Stomach (tissue), 9 donors: ENCODE results near the gene RBMS1. TPM values are rescaled to one million over a fixed set of nuclear protein-coding genes. Genes with fewer than 3 reads are reported as not detected.

Experiments
- DNase-seq, 2 donors: peaks; one replicate each; pipeline versions ENCODE4 v3.0.0 to v3.0.0-alpha.2; 2013 to 2019
- H3K27ac ChIP-seq, 5 donors: fragments of 200-600 bp in 4 of 5; sonication (generic) in 4 of 5; one replicate each; pipeline ENCODE4 v1.5.1; 2013 to 2019; ENCODE audit warnings: mild to moderate bottlenecking in 1 of 5, moderate library complexity in 1 of 5
- H3K27me3 ChIP-seq, 3 donors: fragments of 200-600 bp; sonication (generic); one replicate each; pipeline ENCODE4 v1.5.1; 2017 to 2019; ENCODE audit warnings: mixed run types in 1 of 3
- H3K36me3 ChIP-seq, 4 donors: fragments of 200-600 bp; sonication (generic); 1 replicate in 3 of 4; 2 replicates in 1 of 4; pipeline ENCODE4 v1.5.1; 2016 to 2019
- H3K4me1 ChIP-seq, 4 donors: fragments of 200-600 bp; sonication (generic); one replicate each; pipeline ENCODE4 v1.5.1; 2016 to 2019
- H3K4me3 ChIP-seq, 4 donors: fragments of 200-600 bp; sonication (generic) in 3 of 4; one replicate each; pipeline ENCODE4 v1.5.1; 2016 to 2019; ENCODE audit warnings: mild to moderate bottlenecking in 1 of 4
- H3K9me3 ChIP-seq, 4 donors: fragments of 200-600 bp; sonication (generic); one replicate each; pipeline ENCODE4 v1.5.1; 2016 to 2019
- EP300 ChIP-seq: sonication (generic); formaldehyde crosslinking; IDR thresholded peaks from one replicate; pipeline ENCODE4 v1.6.1; 2017; ENCODE audit warnings: antibody characterized with exemption
- POLR2A ChIP-seq, 4 donors: fragments of 450-650 bp; IDR thresholded peaks; one replicate each; pipeline ENCODE4 v1.6.1; 2016; ENCODE audit warnings: antibody characterized with exemption in 4 of 4, control low read depth in 2 of 4, mild to moderate bottlenecking in 1 of 4, moderate library complexity in 1 of 4
- POLR2AphosphoS5 ChIP-seq, 3 donors: sonication (generic); formaldehyde crosslinking; IDR thresholded peaks; one replicate each; pipeline ENCODE4 v1.6.1; 2016; ENCODE audit warnings: antibody characterized with exemption in 3 of 3
- WGBS, 5 donors: extraction: QIAGEN DNeasy Blood & Tissue Kit in 3 of 5; methylation state at CpG; one replicate each; pipeline versions ENCODE4 v1.1.5 to v1.1.7; 2013 to 2018; 5-methylcytosine and 5-hydroxymethylcytosine counted together
- intact Hi-C: fragments of 100-400 bp; cut with DNase I; formaldehyde crosslinking; loops from one replicate; pipeline ENCODE4 v1.15.1; 2023; ENCODE audit warnings: low total_unique reads
- polyA plus RNA-seq, 3 donors: library from polyadenylated mRNA; stranded (reverse); fragments of 200-250 nt; gene quantifications; one replicate each; pipeline ENCODE4 v1.2.3, GENCODE V29; 2013
- total RNA-seq, 5 donors: library from RNA; depleted of rRNA; stranded (reverse); fragments of >200 nt; gene quantifications; one replicate each; pipeline versions ENCODE4 v1.1.0 to v1.2.3, GENCODE V29; 2014 to 2016
- TF ChIP-seq, protein P1 (sequence below), 7 experiments: fragments of 450-650 bp in 4 of 7; fragments of 200-600 bp in 3 of 7; sonication (generic) in 3 of 7; IDR thresholded peaks; one replicate each; pipeline ENCODE4 v1.5.1; 2016 to 2019; ENCODE audit warnings: antibody characterized with exemption in 7 of 7, control low read depth in 2 of 7, mild to moderate bottlenecking in 1 of 7
- donor health status: healthy with polysubstance abuse.
- donor health status: Bipolar disorder and iron deficiency.
- donor health status: healthy.

Gene RBMS1
- total and polyA plus RNA-seq, 8 donors, result 4.3 to 134 (median 27.8) TPM

DNA sequence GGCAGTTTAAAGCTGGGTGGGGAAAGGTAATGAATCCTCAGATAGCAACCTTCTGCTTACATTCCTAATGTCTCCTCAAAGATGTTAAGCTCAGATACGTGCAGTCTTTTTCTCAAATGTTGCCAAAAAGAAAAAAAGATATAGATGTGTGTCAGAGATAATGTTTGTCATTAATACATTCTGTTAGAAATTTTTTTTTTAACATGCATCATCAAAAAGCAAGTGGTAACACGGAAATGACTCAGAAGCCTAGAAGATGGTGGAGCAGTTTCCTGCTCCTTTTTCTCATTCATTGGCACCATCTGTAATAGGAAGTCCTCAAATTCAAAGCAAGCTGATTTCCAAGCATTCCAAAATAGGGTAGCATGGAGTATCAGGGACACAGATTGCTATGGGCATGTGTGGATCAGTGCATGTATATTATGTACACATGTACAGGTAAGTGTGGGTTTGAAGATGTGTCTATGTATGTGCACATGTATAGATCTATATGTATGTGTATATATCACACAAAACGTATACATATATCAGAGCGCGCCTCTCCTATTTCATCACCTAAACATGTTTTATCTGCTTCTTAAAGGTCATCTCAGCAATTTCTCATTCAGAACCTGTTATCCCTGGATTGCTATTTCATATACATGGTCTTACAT lies 213.7 kb downstream of the RBMS1 start:
- no peaks in the 10 kb centered on the region for H3K27me3 ChIP-seq
- H3K4me3 ChIP-seq, result no peak overlapping the region
- H3K36me3 ChIP-seq, result peaks cover 18 to 81% (median 68%) of the 10 kb centered on the region in 4 donors
- intact Hi-C loops, result no loop called here
- H3K4me1 ChIP-seq, result peaks cover 0 to 39% (median 5%) of the 10 kb centered on the region in 4 donors
- no peak for DNase-seq
- no peaks in the 10 kb centered on the region for H3K9me3 ChIP-seq
- 73 to 83% (median 79%) methylated on average over 5 of the region's 5 CpGs for WGBS, 5 donors
- TF ChIP-seq, protein P1, sequence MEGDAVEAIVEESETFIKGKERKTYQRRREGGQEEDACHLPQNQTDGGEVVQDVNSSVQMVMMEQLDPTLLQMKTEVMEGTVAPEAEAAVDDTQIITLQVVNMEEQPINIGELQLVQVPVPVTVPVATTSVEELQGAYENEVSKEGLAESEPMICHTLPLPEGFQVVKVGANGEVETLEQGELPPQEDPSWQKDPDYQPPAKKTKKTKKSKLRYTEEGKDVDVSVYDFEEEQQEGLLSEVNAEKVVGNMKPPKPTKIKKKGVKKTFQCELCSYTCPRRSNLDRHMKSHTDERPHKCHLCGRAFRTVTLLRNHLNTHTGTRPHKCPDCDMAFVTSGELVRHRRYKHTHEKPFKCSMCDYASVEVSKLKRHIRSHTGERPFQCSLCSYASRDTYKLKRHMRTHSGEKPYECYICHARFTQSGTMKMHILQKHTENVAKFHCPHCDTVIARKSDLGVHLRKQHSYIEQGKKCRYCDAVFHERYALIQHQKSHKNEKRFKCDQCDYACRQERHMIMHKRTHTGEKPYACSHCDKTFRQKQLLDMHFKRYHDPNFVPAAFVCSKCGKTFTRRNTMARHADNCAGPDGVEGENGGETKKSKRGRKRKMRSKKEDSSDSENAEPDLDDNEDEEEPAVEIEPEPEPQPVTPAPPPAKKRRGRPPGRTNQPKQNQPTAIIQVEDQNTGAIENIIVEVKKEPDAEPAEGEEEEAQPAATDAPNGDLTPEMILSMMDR (IDR thresholded peaks at IDR 0.05), result no peak
- TF ChIP-seq POLR2A (IDR thresholded peaks at IDR 0.05) (no peak), POLR2AphosphoS5 (IDR thresholded peaks at IDR 0.05) (no peak), EP300 (no peak)
- H3K27ac ChIP-seq, result peak overlapping the region in 1 of 5 donors; percentile 55

DNA sequence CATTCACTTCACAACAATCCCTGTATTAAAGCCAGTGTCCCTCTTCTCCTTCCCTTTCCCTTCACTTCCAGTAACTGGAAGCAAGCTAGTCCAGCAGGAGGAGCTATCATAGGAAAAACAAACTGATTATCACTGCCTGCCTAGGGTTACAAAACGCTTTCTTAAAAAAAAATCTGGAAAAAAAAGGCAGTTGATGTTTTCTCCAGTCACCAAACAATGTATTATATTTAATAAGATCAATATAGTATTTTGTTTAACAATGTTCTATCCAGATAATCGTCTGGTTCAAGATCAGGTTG lies 214.8 kb downstream of the RBMS1 start:
- Histone ChIP-seq H3K4me3 (no peak overlapping the region), H3K9me3 (no peaks in the 10 kb centered on the region), H3K27ac (peak overlapping the region in 3 of 5 donors; percentile 4 to 55 (median 44)), H3K27me3 (no peaks in the 10 kb centered on the region), H3K36me3 (peaks cover 18 to 80% (median 62%) of the 10 kb centered on the region in 4 donors), H3K4me1 (peaks cover 0 to 34% (median 5%) of the 10 kb centered on the region in 4 donors)
- intact Hi-C loops, result no loop called here
- DNase-seq, result peak in 1 of 2 donors; percentile 47
- TF ChIP-seq, protein P1 (IDR thresholded peaks at IDR 0.05), result peak in 4 of 7 experiments; percentile 13 to 39 (median 21)
- no peak for TF ChIP-seq POLR2AphosphoS5 (IDR thresholded peaks at IDR 0.05)
- 13 to 30% (median 16%) methylated on average over 2 of the region's 2 CpGs for WGBS, 5 donors

DNA sequence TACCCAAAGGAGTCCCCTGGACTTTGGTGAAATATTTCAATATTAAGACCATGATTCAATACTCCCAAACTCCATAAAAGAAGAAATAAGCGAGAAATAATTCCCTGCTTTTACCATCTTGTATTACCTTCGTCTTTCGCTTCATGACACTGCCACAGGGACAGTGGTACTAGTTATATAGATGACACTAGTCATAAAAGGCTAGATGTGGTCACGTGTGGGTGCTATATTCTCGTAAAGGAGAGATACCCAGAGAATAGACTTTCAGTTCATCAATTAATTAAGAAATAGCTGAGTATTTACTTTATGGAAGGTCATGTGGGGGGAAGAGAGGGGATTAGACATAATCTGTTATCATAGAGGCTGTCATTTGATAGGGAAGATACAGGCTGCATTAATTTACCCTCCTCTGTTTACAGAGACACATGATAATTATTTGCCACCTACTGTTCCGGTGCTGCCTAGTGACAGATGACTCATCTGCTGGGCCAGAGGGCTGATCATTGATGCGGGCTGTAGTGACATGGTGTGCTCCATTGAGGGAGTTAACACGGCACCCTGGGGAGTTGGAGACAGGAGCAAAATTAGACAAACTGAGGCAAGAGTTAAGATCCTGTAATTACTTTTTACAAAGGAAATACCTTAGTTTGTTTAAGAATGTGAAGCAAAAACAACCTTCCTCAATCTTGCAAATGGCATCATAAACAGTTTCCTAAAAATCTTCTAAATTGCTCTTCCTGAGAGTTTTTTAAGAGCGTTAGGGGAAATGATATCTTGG lies 215.3 kb downstream of the RBMS1 start:
- peak overlapping the region in 3 of 5 donors; percentile 18 to 55 (median 44) for H3K27ac ChIP-seq
- TF ChIP-seq EP300, result no peak
- TF ChIP-seq POLR2AphosphoS5 (IDR thresholded peaks at IDR 0.05), result no peak
- H3K4me3 ChIP-seq, result no peak overlapping the region
- DNase-seq, result no peak
- WGBS, 5 donors, result 83 to 88% (median 84%) methylated on average over 9 of the region's 9 CpGs
- H3K36me3 ChIP-seq, result peaks cover 18 to 81% (median 61%) of the 10 kb centered on the region in 4 donors
- no peaks in the 10 kb centered on the region for H3K27me3 ChIP-seq
- intact Hi-C loops, result no loop called here
- no peaks in the 10 kb centered on the region for H3K9me3 ChIP-seq
- H3K4me1 ChIP-seq, result peaks cover 0 to 34% (median 5%) of the 10 kb centered on the region in 4 donors

DNA sequence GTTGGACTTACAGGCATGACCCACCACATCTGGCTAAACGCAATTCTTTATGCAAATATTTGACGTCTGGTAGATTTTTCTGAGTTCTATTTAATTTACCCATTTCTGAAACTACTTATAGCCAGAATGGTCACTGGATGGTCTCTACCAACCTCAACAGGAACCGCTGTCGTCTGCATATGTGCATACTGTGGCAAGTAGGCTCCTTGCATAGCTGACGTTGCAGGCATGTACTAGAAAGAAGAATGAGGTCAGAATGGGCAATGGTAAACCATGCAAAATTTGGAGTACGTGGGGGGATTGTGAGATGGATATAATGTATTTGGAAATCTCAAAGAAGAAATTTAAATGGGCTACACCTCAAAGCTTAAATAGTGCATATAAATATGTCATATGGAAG lies 216.5 kb downstream of the RBMS1 start:
- Histone ChIP-seq H3K9me3 (no peaks in the 10 kb centered on the region), H3K36me3 (peaks cover 18 to 77% (median 59%) of the 10 kb centered on the region in 4 donors), H3K27me3 (no peaks in the 10 kb centered on the region), H3K4me1 (peaks cover 0 to 31% (median 5%) of the 10 kb centered on the region in 4 donors), H3K27ac (no peak overlapping the region), H3K4me3 (no peak overlapping the region)
- no peak for DNase-seq
- no peak for TF ChIP-seq EP300
- no peak for TF ChIP-seq POLR2A (IDR thresholded peaks at IDR 0.05)
- no peak for TF ChIP-seq POLR2AphosphoS5 (IDR thresholded peaks at IDR 0.05)
- TF ChIP-seq, protein P1 (IDR thresholded peaks at IDR 0.05), result no peak
- WGBS, 5 donors, result 92 to 95% (median 93%) methylated on average over 6 of the region's 6 CpGs
- intact Hi-C loops, result no loop called here
